B cell (primary cell): Measurements from ENCODE around the gene FRMPD4. TPM values are rescaled to one million over a fixed set of nuclear protein-coding genes. Genes with fewer than 3 reads are reported as not detected.

Source experiments
- ATAC-seq: fragments of 200-7000 bp; cut with Tn5 transposase; one replicate; pipeline ENCODE4 v1.10.0; 2021; ENCODE audit warnings: low read depth, mild to moderate bottlenecking, moderate number of reproducible peaks, moderate library complexity
- CTCF ChIA-PET: fragments of 350-600 bp; sonication (Branson Sonifier 250); formaldehyde crosslinking; loops from one replicate; lab custom pipeline; 2021; ENCODE audit warnings: antibody characterized with exemption, inconsistent platforms; lab: Charles Lee
- POLR2A ChIA-PET: fragments of 350-600 bp; sonication (Branson Sonifier 250); formaldehyde crosslinking; loops from one replicate; lab custom pipeline; 2021; ENCODE audit warnings: antibody characterized with exemption; lab: Charles Lee
- DNase-seq: peaks from one replicate; pipeline ENCODE4 v3.0.0; 2013
- H2AFZ ChIP-seq: 2 replicates; pipeline ENCODE4 v1.6.1; 2012; ENCODE audit warnings: mild to moderate bottlenecking, low read depth, low read length; ENCODE audit not compliant: insufficient read depth, poor library complexity, severe bottlenecking
- H3K27ac ChIP-seq, 2 donors: 1 replicate in 1 of 2; 2 replicates in 1 of 2; pipeline ENCODE4 v1.5.1; 2012 to 2013; ENCODE audit warnings: low read length in 2 of 2, mild to moderate bottlenecking in 2 of 2, moderate library complexity in 1 of 2
- H3K27me3 ChIP-seq, 4 experiments: fragments of 200-600 bp in 1 of 4; sonication (generic) in 1 of 4; replicated peaks in 1 of 4; 1 replicate in 2 of 4; 2 replicates in 2 of 4; pipeline versions ENCODE4 v1.6.1 to v1.7.0; 2013 to 2016; ENCODE audit warnings: low read length in 3 of 4, mild to moderate bottlenecking in 2 of 4, mixed read lengths in 1 of 4, moderate library complexity in 1 of 4; ENCODE audit not compliant: insufficient read depth in 4 of 4, control insufficient read depth in 3 of 4; ENCODE audit errors: control extremely low read depth in 1 of 4
- H3K36me3 ChIP-seq, 2 experiments: replicated peaks in 1 of 2; 1 replicate in 1 of 2; 2 replicates in 1 of 2; pipeline versions ENCODE4 v1.6.1 to v1.7.1; 2013; ENCODE audit warnings: low read length in 1 of 2; ENCODE audit not compliant: insufficient read depth in 2 of 2, control insufficient read depth in 1 of 2; ENCODE audit errors: control extremely low read depth in 1 of 2, extremely low read depth in 1 of 2
- H3K4me1 ChIP-seq, 2 donors: fragments of 200-600 bp in 1 of 2; sonication (generic) in 1 of 2; 1 replicate in 1 of 2; 2 replicates in 1 of 2; pipeline versions ENCODE4 v1.5.1 to v1.6.1; 2013 to 2017; ENCODE audit warnings: low read length in 2 of 2; ENCODE audit not compliant: control insufficient read depth in 2 of 2, insufficient read depth in 2 of 2
- H3K4me2 ChIP-seq: replicated peaks from 2 replicates; pipeline ENCODE3; 2012; ENCODE audit warnings: mild to moderate bottlenecking, low read depth, low read length; ENCODE audit not compliant: poor library complexity, severe bottlenecking
- H3K4me3 ChIP-seq, 5 experiments: fragments of 200-600 bp in 1 of 5; sonication (generic) in 1 of 5; 1 replicate in 3 of 5; 2 replicates in 2 of 5; pipeline versions ENCODE4 v1.5.1 to v1.7.0; 2011 to 2016; ENCODE audit warnings: low read length in 4 of 5, mild to moderate bottlenecking in 4 of 5, low read depth in 2 of 5, control low read depth in 1 of 5, moderate library complexity in 1 of 5; ENCODE audit not compliant: insufficient read depth in 1 of 5; ENCODE audit errors: control extremely low read depth in 1 of 5, extremely low read depth in 1 of 5
- H3K79me2 ChIP-seq: fragments of 200-600 bp; sonication (generic); one replicate; pipeline ENCODE4 v1.6.0; 2016; ENCODE audit warnings: low read length; ENCODE audit not compliant: control insufficient read depth, insufficient read depth
- H3K9ac ChIP-seq: fragments of 200-600 bp; sonication (generic); 2 replicates; pipeline ENCODE4 v1.6.1; 2017; ENCODE audit warnings: mild to moderate bottlenecking, low read length, moderate library complexity
- H3K9me3 ChIP-seq, 3 donors: one replicate each; pipeline versions ENCODE4 v1.6.1 to v1.7.1; 2013; ENCODE audit warnings: low read length in 2 of 3; ENCODE audit not compliant: control insufficient read depth in 2 of 3, insufficient read depth in 1 of 3; ENCODE audit errors: control extremely low read depth in 1 of 3
- H4K20me1 ChIP-seq: 2 replicates; pipeline ENCODE4 v1.6.0; 2012; ENCODE audit warnings: mild to moderate bottlenecking, low read length; ENCODE audit not compliant: insufficient read depth, control insufficient read depth, poor library complexity, severe bottlenecking
- H3K27ac Mint-ChIP-seq: one replicate; pipeline ENCODE4 v1.8.0; 2021; ENCODE audit warnings: mixed read lengths
- H3K27me3 Mint-ChIP-seq: one replicate; pipeline ENCODE4 v1.8.0; 2021; ENCODE audit warnings: mixed read lengths
- H3K4me1 Mint-ChIP-seq: one replicate; pipeline ENCODE4 v1.8.0; 2021; ENCODE audit warnings: mixed read lengths
- H3K4me3 Mint-ChIP-seq: one replicate; pipeline ENCODE4 v1.8.0; 2021; ENCODE audit warnings: mixed read lengths
- H3K9me3 Mint-ChIP-seq: one replicate; pipeline ENCODE4 v1.8.0; 2022; ENCODE audit warnings: mixed read lengths; ENCODE audit not compliant: insufficient read depth
- EZH2 ChIP-seq: IDR thresholded peaks from 2 replicates; pipeline ENCODE4 v1.6.1; 2012; ENCODE audit warnings: borderline replicate concordance, low read depth, mild to moderate bottlenecking, moderate library complexity, low read length; ENCODE audit not compliant: insufficient read depth, poor library complexity, severe bottlenecking
- WGBS: methylation state at CpG from one replicate; pipeline ENCODE4 v1.1.5; 2013; ENCODE audit warnings: missing lambda C conversion rate; ENCODE audit not compliant: insufficient coverage; 5-methylcytosine and 5-hydroxymethylcytosine counted together
- intact Hi-C: fragments of 100-400 bp; cut with micrococcal nuclease; formaldehyde crosslinking; loops from one replicate; pipeline ENCODE4 v1.10.0; 2022
- polyA plus RNA-seq: library from polyadenylated mRNA; depleted of rRNA; stranded (reverse); fragments of >200 nt; gene quantifications from 2 replicates; pipeline ENCODE4 v1.2.3, GENCODE V29; 2012
- total RNA-seq, 2 donors: library from RNA; stranded (reverse); fragments of 120-200 nt in 1 of 2; gene quantifications; 1 replicate in 1 of 2; 2 replicates in 1 of 2; pipeline versions ENCODE4 v1.2.3 to v1.2.4, GENCODE V29; 2013 to 2022
- TF ChIP-seq, protein P1 (sequence below): fragments of 200-600 bp; IDR thresholded peaks from one replicate; pipeline ENCODE4 v1.8.0; 2022; ENCODE audit warnings: antibody characterized with exemption, mild to moderate bottlenecking

FRMPD4 gene
- total and polyA plus RNA-seq, 2 donors (not counting 1 experiment from before 2014, with no cell fraction given), result not detected

DNA sequence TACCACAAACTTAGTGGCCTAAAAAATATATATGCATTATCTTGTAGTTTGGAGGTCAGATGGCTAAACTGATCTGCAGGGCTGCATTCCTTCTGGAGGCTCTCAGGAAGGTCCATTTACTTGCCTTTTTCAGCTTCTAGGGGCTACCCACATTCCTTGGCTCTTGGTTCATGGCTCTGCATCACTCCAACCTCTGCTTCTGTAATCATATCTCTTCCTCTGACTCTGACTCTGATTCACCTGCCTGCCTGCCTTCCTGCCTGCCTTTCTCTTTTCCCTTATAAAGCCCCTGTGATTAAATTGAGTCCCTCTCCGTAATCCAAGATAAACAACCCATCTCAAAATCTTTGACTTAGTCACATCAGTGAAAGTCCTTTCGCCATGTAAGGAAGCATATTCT, 25.0 kb upstream of the FRMPD4 start:
- no peak overlapping the region for H3K9ac ChIP-seq
- no peaks in the 10 kb centered on the region for H3K4me1 ChIP-seq
- CTCF ChIA-PET, result no interaction called here
- H3K36me3 ChIP-seq, result no peaks in the 10 kb centered on the region
- no peak overlapping the region for H3K27ac ChIP-seq
- H3K9me3 ChIP-seq, result no peaks in the 10 kb centered on the region
- H3K79me2 ChIP-seq, result no peaks in the 10 kb centered on the region
- Mint-ChIP-seq H3K27me3 (no peaks in the 10 kb centered on the region), H3K4me1 (no peaks in the 10 kb centered on the region), H3K4me3 (no peak overlapping the region), H3K27ac (no peak overlapping the region), H3K9me3 (no peaks in the 10 kb centered on the region)
- WGBS, result no CpG with 5 or more reads among the region's 2 CpGs
- H3K4me3 ChIP-seq, result no peak overlapping the region
- H3K4me2 ChIP-seq, result no peak overlapping the region
- POLR2A ChIA-PET, result no interaction called here
- intact Hi-C loops, result no loop called here
- no peak overlapping the region for H2AFZ ChIP-seq
- no peak for TF ChIP-seq EZH2
- TF ChIP-seq, protein P1, sequence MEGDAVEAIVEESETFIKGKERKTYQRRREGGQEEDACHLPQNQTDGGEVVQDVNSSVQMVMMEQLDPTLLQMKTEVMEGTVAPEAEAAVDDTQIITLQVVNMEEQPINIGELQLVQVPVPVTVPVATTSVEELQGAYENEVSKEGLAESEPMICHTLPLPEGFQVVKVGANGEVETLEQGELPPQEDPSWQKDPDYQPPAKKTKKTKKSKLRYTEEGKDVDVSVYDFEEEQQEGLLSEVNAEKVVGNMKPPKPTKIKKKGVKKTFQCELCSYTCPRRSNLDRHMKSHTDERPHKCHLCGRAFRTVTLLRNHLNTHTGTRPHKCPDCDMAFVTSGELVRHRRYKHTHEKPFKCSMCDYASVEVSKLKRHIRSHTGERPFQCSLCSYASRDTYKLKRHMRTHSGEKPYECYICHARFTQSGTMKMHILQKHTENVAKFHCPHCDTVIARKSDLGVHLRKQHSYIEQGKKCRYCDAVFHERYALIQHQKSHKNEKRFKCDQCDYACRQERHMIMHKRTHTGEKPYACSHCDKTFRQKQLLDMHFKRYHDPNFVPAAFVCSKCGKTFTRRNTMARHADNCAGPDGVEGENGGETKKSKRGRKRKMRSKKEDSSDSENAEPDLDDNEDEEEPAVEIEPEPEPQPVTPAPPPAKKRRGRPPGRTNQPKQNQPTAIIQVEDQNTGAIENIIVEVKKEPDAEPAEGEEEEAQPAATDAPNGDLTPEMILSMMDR, result no peak
- no peak for ATAC-seq
- no peaks in the 10 kb centered on the region for H4K20me1 ChIP-seq
- DNase-seq, result no peak
- H3K27me3 ChIP-seq, result no peaks in the 10 kb centered on the region

DNA sequence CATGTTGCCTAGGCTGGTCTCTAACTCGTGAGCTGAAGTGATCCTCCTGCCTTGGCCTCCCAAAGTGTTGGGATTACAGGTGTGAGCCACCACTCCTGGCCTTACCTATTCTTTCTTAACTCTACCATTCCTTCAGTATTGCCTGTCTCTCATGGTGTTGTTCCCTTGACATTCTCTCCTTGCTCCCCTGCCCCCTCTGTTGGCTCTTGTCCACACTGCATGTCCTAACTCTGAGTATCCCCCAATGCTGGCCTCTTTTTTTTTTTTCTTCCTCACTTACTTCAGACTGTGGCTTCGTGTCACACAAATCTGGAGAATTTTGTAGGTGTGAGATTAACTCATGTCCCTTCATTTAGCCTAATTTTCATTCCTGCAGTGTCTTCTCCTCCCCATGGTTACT, 22.9 kb upstream of the FRMPD4 start:
- no peak overlapping the region for H2AFZ ChIP-seq
- no peak overlapping the region for H3K27ac ChIP-seq
- no peaks in the 10 kb centered on the region for H4K20me1 ChIP-seq
- Mint-ChIP-seq H3K4me3 (no peak overlapping the region), H3K27ac (no peak overlapping the region), H3K27me3 (no peaks in the 10 kb centered on the region), H3K9me3 (no peaks in the 10 kb centered on the region), H3K4me1 (no peaks in the 10 kb centered on the region)
- H3K36me3 ChIP-seq, result no peaks in the 10 kb centered on the region
- intact Hi-C loops, result no loop called here
- ATAC-seq (no peak), DNase-seq (no peak)
- WGBS, result no CpG with 5 or more reads among the region's 2 CpGs
- no peaks in the 10 kb centered on the region for H3K4me1 ChIP-seq
- H3K9ac ChIP-seq, result no peak overlapping the region
- ChIA-PET POLR2A (no interaction called here), CTCF (interaction anchor here (0.7 kb wide), 1 partner anchor 644 kb away, joined by 3 read pairs; no protein-coding TSS in a partner anchor)
- no peak overlapping the region for H3K4me3 ChIP-seq
- no peaks in the 10 kb centered on the region for H3K27me3 ChIP-seq
- no peaks in the 10 kb centered on the region for H3K9me3 ChIP-seq
- TF ChIP-seq EZH2, result no peak
- TF ChIP-seq, protein P1, result no peak
- no peaks in the 10 kb centered on the region for H3K79me2 ChIP-seq
- no peak overlapping the region for H3K4me2 ChIP-seq
